K562 (cell line): ENCODE data around the gene SLC22A1. TPM values are rescaled to one million over a fixed set of nuclear protein-coding genes. Genes with fewer than 3 reads are reported as not detected.

Source experiments
- ATF7 ChIP-seq: fragments of 450-650 bp; IDR thresholded peaks from 2 replicates; pipeline ENCODE4 v1.7.1; 2014; ENCODE audit warnings: mild to moderate bottlenecking, moderate library complexity
- DACH1 ChIP-seq: fragments of 450-650 bp; IDR thresholded peaks from 2 replicates; pipeline ENCODE4 v1.6.1; 2018; ENCODE audit not compliant: partially characterized antibody
- ELK3 ChIP-seq: fragments of 450-650 bp; formaldehyde crosslinking; IDR thresholded peaks from 2 replicates; pipeline ENCODE4 v1.4.0; 2020; ENCODE audit warnings: mild to moderate bottlenecking
- EP300 ChIP-seq: IDR thresholded peaks from 2 replicates; pipeline ENCODE4 v1.6.1; 2012; ENCODE audit warnings: low read length, improper control_type of control experiment
- FOXJ2 ChIP-seq: fragments of 200-800 bp; sonication (Bioruptor generic); IDR thresholded peaks from 2 replicates; pipeline ENCODE4 v1.6.1; 2016; ENCODE audit warnings: missing genetic modification characterization, missing compliant biosample characterization
- HDAC1 ChIP-seq, 2 experiments: fragments of 450-650 bp; IDR thresholded peaks; 2 replicates each; pipeline ENCODE4 v1.6.1; 2016 to 2017; ENCODE audit warnings: inconsistent platforms in 1 of 2, mild to moderate bottlenecking in 1 of 2, moderate library complexity in 1 of 2
- HNRNPLL ChIP-seq: fragments of 200-400 bp; formaldehyde crosslinking; IDR thresholded peaks from 2 replicates; pipeline ENCODE4 v1.6.1; 2017; ENCODE audit warnings: low read length, low read depth, mild to moderate bottlenecking; ENCODE audit not compliant: poor library complexity, severe bottlenecking
- MXI1 ChIP-seq: IDR thresholded peaks from 2 replicates; pipeline ENCODE4 v1.6.1; 2011; ENCODE audit warnings: low read depth, mild to moderate bottlenecking, improper control_type of control experiment, low read length
- NR4A1 ChIP-seq, 2 experiments: fragments of 250-450 bp in 1 of 2; fragments of 450-650 bp in 1 of 2; sonication (Bioruptor Pico) in 1 of 2; IDR thresholded peaks; 2 replicates each; pipeline versions ENCODE4 v1.4.0 to v1.6.1; 2016 to 2020; ENCODE audit warnings: mild to moderate bottlenecking in 2 of 2, missing compliant biosample characterization in 1 of 2, missing genetic modification characterization in 1 of 2, moderate library complexity in 1 of 2
- PHF21A ChIP-seq: fragments of 450-650 bp; IDR thresholded peaks from 2 replicates; pipeline ENCODE4 v1.6.1; 2017; ENCODE audit warnings: low read depth, borderline replicate concordance
- TAF1 ChIP-seq: IDR thresholded peaks from 2 replicates; pipeline ENCODE4 v1.6.1; 2011; ENCODE audit warnings: mild to moderate bottlenecking, low read length, moderate library complexity; ENCODE audit not compliant: insufficient read depth, control insufficient read depth, severe bottlenecking; ENCODE audit errors: extremely low read depth
- TAL1 ChIP-seq: fragments of 450-650 bp; IDR thresholded peaks from 2 replicates; pipeline ENCODE4 v1.6.1; 2016; ENCODE audit warnings: mild to moderate bottlenecking
- TBL1XR1 ChIP-seq, 2 experiments: IDR thresholded peaks; 2 replicates each; pipeline ENCODE4 v1.6.1; 2012; ENCODE audit warnings: improper control_type of control experiment in 2 of 2, low read length in 2 of 2, mild to moderate bottlenecking in 1 of 2
- TBP ChIP-seq: optimal IDR thresholded peaks from 2 replicates; pipeline ENCODE3; 2011; ENCODE audit warnings: low read depth, low read length, improper control_type of control experiment
- TCF3 ChIP-seq: sonication (generic); formaldehyde crosslinking; IDR thresholded peaks from 2 replicates; pipeline ENCODE4 v1.4.0; 2020; ENCODE audit warnings: mild to moderate bottlenecking, missing genetic modification reagents
- TEAD2 ChIP-seq: fragments of 450-650 bp; IDR thresholded peaks from 2 replicates; pipeline ENCODE4 v1.6.1; 2016; ENCODE audit warnings: missing genetic modification characterization, control low read depth, missing compliant biosample characterization
- ZFX ChIP-seq: sonication (generic); formaldehyde crosslinking; IDR thresholded peaks from 2 replicates; pipeline ENCODE4 v1.8.0; 2022; ENCODE audit warnings: mild to moderate bottlenecking, missing genetic modification reagents, moderate library complexity
- ZMIZ1 ChIP-seq, 2 experiments: fragments of 150-350 bp in 1 of 2; IDR thresholded peaks; 2 replicates each; pipeline ENCODE4 v1.6.1; 2012 to 2016; ENCODE audit warnings: low read depth in 2 of 2, low read length in 2 of 2, mild to moderate bottlenecking in 1 of 2, moderate library complexity in 1 of 2
- ZNF197 ChIP-seq: fragments of 200-800 bp; sonication (Bioruptor generic); IDR thresholded peaks from 2 replicates; pipeline ENCODE4 v1.6.1; 2016; ENCODE audit warnings: low read depth, missing genetic modification characterization, missing compliant biosample characterization
- ZNF583 ChIP-seq: fragments of 250-450 bp; sonication (Bioruptor Pico); IDR thresholded peaks from 2 replicates; pipeline ENCODE4 v1.4.0; 2020
- polyA plus RNA-seq, 8 experiments: library from polyadenylated mRNA; depleted of rRNA in 4 of 8; stranded (reverse) in 5 of 8; unstranded in 3 of 8; fragments of >200 nt; fragmentation: Nextera tagmentation in 2 of 8; fragmentation: Illumina TruSeq in 1 of 8; extraction: Ambion mirVana in 2 of 8; extraction: Trizol in 1 of 8; gene quantifications; 2 replicates each; pipeline versions ENCODE4 v1.2.1 to v1.2.3, GENCODE V29; 2011 to 2014; ENCODE audit warnings: inconsistent platforms in 1 of 8, missing spikeins in 1 of 8
- total RNA-seq, 7 experiments: library from RNA; depleted of rRNA in 6 of 7; stranded (reverse); fragments of >200 nt in 6 of 7; fragmentation: Illumina TruSeq in 2 of 7; extraction: Trizol in 2 of 7; gene quantifications; 2 replicates each; pipeline versions ENCODE4 v1.2.1 to v1.2.3, GENCODE V29; 2011 to 2021; ENCODE audit warnings: low replicate concordance in 1 of 7

Gene SLC22A1
- total and polyA plus RNA-seq, 9 of the 15 experiments (the other 6 are each of a cell fraction or from before 2014, with no cell fraction given) = 0.11 to 0.60 (median 0.26) TPM; not detected in 4

GRCh38 chr6:160101277-160102205 is 20.1 kb upstream of the SLC22A1 start (continued):
- peak; percentile 100 for TF ChIP-seq TCF3 (CRISPR knock-in tag)
- TF ChIP-seq ATF7 = peak; percentile 84
- peak; percentile 97 to 98 for TF ChIP-seq TBL1XR1 (IDR thresholded peaks at IDR 0.05; ENCODE audit: low read length in 2 of 2)
- peak; percentile 88; the same call in 1 of the 2 replicates for TF ChIP-seq ZNF197 (CRISPR knock-in tag)
- no peak for TF ChIP-seq ELK3 (CRISPR knock-in tag)
- peak; percentile 24; the same call in 1 of the 2 replicates for TF ChIP-seq PHF21A
- no peak for TF ChIP-seq NR4A1 (CRISPR knock-in tag; IDR thresholded peaks at IDR 0.05)
- peak; percentile 86 for TF ChIP-seq NR4A1 (tag; IDR thresholded peaks at IDR 0.05)
- peak; percentile 84 for TF ChIP-seq HNRNPLL
- peak; percentile 84 for TF ChIP-seq MXI1
- TF ChIP-seq ZNF583 (CRISPR knock-in tag) = peak; percentile 72; the same call in 1 of the 2 replicates
- TF ChIP-seq FOXJ2 (tag) = no peak; the same call in 1 of the 2 replicates
- TF ChIP-seq DACH1 = peak; percentile 41
- TF ChIP-seq TAF1 = peak; percentile 63
- TF ChIP-seq ZFX (CRISPR knock-in tag) = peak; percentile 74
- TF ChIP-seq EP300 = peak; percentile 99
- TF ChIP-seq TBP = peak; percentile 31
- peak; percentile 70 to 98; a peak in 3 of 4 replicates for TF ChIP-seq HDAC1 (IDR thresholded peaks at IDR 0.05)
- peak; percentile 39; the same call in 1 of the 2 replicates for TF ChIP-seq TEAD2
- TF ChIP-seq TAL1 = peak; percentile 99
- TF ChIP-seq ZMIZ1 (IDR thresholded peaks at IDR 0.05; ENCODE audit: low read depth in 2 of 2, low read length in 2 of 2) = peak in 1 of 2 experiments; percentile 99; a peak in 2 of 4 replicates
